Right ventricle myocardium superior (tissue), 1 donor: ENCODE results near the gene EYS. TPM values are rescaled to one million over a fixed set of nuclear protein-coding genes. Genes with fewer than 3 reads are reported as not detected.

Source experiments
- ATAC-seq: fragments of 200-7000 bp; cut with Tn5 transposase; one replicate; pipeline ENCODE4 v1.9.1; 2020; ENCODE audit warnings: mild to moderate bottlenecking; ENCODE audit not compliant: poor library complexity
- DNase-seq: peaks from one replicate; pipeline ENCODE4 v3.0.0-alpha.2; 2020
- intact Hi-C: fragments of 100-400 bp; cut with DNase I; formaldehyde crosslinking; loops from one replicate; pipeline ENCODE4 v1.11.2; 2022
- total RNA-seq: library from RNA; stranded (reverse); fragmentation: NEBNext Ultra II Directional; extraction: Animal tissue kit (Norgen Biotek cat#: 25700); gene quantifications from one replicate; pipeline ENCODE4 v1.2.1, GENCODE V29; 2021
- donor health status: DM: no; HTN: yes; CAD: no; lungs with severe emphysema.

The EYS gene
- total RNA-seq, 1 donor from 2014 or later = not detected

DNA sequence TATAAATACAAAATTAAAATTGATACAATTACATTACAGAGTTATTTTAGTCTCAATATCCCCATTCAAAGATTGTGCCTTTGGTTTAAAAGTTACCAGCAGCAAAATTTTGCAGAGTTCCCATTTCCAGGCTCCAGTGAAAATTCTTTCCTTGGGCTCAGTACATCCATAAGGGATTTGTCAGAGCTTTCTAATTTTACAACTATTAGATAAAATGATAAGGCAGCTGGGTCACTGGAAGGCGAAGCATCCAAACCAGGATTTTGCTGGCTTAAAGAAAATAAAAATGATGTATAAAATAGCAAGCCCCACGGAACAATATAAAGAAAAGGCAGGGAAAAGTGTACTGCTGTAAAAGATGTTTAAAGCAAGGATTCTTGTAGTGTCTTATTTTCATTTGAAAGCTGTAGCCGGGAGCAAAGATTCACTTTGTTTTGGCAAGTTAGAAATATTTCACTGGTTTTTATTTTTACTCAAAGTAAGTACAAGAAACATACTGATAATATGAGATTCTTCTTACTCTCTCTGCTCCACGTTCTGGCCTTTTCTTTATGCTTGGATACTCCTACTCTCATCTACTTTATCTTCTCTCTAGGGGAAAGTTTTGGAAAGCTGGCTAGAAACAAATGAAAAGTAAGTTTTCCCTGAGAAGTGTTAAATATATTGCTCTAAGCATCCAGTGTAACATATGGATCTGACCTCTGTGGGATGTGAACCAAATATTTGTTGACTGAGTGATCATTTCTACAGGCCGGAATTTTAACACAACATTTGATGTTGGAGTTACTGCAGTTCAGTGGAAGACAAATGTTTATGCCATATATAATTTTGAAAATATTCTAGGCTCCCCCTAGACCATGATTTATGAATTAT is 1583.0 kb downstream of the EYS start:
- intact Hi-C loops = no loop called here
- DNase-seq (no peak), ATAC-seq (no peak)

DNA sequence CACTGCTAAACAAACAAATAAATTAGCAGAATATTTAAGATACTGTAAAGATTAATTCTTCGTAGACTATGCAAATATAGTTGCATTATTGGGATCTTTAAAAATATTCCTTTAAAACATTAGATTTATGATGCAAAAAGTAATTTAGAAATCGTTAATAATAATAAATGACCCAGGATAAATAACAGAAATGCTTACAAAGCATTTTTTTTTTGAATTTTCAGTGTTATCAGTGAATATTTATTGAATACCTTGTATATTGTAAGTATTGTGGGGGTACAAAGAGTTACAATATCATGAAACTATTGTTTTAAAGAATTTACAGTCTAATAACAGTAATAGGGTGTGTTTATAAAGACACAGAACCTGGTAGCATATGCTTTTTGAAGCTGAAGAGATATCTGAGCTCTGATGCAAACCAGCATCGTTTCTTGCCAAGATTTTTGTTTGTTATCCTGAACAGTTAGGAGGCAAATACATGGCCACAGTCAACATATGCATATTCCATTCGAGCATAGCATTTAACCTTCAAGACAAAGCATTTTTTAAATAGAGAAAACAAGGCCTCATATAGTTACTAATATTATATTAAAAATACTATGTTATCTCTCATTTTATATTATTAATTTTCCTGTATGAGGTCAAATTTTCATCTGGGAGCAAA is 1584.2 kb downstream of the EYS start:
- no peak for DNase-seq
- intact Hi-C loops = no loop called here
- no peak for ATAC-seq

DNA sequence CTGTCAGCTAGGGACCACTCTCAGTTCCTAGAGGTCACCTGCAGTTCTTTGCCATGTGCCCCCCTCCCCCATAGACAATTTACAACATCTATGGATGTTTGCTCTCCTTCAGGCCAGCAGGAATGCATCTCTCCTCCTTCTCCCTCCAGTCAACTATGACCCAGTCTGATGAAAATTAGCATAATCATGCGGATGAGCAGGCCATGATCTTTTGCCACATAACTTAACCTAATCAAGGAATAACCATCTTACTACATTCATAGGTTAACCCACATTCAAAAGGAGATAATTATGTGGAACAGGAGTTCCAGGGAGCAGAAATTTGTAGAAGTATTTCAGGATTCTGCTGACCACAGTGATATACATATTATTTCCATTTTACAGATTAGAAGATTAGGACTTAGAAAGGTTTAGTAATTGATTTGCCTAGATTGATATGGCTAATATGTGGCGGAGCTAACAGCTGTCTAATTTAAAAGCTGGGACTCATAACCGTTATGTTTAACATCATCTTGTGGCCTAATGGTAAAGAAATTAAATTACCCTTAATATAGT is 1585.9 kb downstream of the EYS start:
- DNase-seq = no peak

DNA sequence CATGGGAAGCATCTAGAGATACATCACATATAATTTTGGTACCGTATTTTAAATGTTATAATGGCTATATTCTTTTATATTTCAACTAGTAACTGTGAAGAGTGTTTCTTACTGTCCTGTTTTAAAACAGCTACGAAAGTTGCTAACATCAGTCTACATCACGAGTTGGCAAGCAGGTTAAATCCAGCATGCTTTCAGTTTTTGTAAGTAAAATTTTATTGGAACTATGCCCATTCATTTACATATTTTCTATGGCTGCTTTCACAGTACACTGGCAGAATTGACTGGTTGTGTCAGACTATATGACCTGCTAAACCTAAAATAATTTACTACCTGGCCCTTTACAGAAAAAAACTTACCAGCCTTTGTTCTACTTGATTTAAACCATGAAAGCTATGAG is 1593.3 kb downstream of the EYS start:
- no peak for DNase-seq
- intact Hi-C loops = no loop called here
- ATAC-seq = no peak

More for the DNA sequence above, 1585.9 kb downstream of the EYS start:
- ATAC-seq = no peak
- intact Hi-C loops = no loop called here

DNA sequence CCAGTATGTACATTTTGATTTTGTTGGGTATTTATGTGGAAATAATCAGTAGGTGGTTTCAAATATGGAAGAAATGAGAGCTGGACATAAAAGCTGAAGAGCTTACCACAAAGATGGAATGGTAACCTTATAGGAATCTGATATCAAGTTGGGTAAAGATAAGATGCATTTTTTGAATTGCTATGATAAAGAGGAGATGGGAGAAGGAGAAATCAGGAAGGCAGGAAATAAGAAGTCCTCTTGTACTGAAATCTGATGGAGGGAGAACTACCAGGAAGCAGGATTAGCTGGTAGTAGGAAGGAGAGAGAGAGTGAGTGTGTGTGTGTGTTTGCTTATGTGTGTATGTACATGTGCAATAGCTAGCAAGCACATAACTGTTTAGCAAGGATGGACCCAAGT is 1603.0 kb downstream of the EYS start:
- ATAC-seq = no peak
- no peak for DNase-seq
- intact Hi-C loops = no loop called here

DNA sequence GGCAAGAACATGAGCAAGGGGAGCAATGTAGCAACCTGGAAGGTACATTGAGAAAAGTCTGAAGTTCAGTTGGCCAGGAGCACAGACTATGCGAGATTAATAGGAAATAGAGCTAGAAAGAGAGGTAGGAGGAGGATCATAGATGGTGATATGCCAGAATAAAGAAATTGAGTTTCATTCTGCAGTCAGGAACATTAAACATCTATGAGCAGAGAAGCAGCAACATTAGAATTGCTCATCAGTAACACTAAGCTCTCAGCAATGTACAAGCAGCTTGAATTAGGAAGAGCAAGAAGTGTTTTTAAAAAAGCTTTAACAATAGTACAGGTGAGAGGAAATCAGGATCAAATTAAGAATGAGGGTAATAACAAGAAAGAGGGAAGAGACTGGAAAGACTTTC is 1603.5 kb downstream of the EYS start:
- no peak for ATAC-seq
- intact Hi-C loops = no loop called here
- no peak for DNase-seq

DNA sequence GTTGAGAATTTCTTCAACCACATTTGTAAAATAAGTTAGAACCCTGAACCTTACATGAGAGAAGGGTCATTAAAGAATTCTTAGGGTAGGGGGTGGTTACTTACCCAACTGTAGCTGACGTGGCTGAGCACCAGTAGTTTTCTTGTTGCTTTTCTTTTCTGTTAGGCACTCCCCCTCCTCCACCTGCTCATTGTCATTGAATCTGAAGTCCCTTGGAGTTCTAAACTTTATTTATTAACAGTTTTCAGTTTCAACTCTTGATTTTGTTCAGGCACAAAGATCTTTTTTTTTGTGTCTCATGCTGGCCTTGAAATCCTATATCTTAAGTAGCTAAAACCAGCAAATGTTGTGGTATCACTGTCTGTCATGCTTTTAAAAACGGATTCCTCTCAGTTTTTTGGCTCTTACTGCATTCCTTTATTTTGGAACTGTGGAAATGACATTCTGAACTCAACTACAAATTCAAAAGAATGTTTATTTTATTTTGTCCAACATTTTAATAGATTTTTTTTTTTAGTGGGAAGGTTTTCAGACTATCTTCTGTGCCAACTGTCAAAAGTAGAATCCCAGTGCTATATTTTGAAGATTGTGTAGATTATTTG is 1606.2 kb downstream of the EYS start:
- ATAC-seq (no peak), DNase-seq (no peak)
- intact Hi-C loops = no loop called here

DNA sequence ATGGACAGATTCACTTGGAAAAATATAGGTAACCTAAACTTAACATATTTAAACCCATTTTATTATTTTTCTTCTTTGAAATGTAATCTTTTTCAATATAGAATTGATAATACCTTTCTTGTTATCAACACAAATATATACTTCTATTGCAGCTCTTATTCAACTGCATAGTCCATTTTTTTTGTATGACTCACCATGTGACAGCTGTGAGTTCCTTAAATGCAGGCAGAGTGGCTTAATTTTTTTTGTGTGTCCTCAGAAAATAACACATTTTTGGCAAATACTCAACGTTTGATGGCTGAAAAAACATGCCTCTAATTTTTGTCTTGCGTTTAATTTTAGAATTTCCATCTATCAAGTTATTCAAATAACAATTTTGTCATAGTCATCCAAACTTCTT is 1616.7 kb downstream of the EYS start:
- intact Hi-C loops = no loop called here
- no peak for ATAC-seq
- DNase-seq = no peak

DNA sequence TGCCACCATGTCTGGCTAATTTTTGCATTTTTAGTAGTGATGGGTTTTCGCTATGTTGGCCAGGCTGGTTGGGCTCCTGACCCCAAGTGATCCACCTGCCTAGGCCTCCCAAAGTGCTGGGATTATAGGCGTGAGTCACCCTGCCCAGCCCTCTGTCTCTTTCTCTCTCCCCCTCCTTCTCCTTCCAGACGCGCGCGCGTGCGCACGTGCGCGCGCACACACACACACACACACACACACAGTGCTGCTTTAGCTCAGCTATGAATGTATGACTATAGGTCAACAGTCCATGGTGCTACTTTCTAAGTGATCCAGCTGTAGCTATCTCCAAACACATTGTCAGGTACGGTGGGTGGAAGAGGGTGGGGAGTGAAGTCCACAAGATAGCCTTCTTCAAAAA is 1621.9 kb downstream of the EYS start:
- intact Hi-C loops = no loop called here
- DNase-seq (no peak), ATAC-seq (no peak)

DNA sequence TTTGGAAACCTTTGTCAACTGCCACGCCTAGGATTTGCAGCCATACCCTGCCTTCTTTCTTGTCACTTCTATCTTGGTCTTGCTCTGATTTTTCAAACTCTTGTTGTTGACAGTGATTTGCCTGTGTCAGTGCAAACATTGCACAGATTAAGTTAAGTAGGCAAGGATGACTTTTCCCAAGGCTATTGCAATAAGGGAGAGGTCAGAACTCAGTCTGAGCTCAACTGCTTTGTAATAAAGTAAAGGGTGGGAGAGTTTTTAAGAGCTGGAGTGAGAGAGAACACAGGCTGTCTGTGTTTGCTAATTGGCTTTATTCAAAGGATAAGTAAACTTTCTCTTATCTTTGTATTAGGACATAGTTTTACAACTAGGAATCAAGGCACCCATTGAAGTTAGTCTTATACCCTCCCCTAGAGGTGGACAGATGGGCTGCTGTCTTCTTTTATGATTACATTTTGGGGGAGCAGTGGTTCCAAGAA is 1622.8 kb downstream of the EYS start:
- no peak for DNase-seq
- intact Hi-C loops = no loop called here
- ATAC-seq = no peak

DNA sequence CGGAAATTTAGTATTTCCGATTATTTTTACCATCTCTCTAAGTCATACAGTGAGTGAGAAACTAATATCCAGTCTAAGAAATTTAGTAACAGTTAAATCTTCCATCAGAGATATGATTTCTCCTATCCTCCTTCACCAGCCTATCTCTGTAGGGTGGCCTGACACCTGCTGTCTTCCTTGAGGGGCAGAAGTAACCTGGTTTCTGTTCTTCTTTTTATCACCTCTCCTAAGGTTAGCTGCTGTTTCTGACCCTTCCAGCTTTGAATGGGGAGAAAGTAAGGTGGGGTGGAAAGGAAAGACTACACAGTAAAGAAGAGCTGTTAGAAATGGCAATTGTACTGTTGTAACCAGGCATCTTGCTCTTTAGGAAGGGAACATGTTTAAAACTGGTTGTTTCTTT is 1623.8 kb downstream of the EYS start:
- ATAC-seq (no peak), DNase-seq (no peak)
- intact Hi-C loops = no loop called here

DNA sequence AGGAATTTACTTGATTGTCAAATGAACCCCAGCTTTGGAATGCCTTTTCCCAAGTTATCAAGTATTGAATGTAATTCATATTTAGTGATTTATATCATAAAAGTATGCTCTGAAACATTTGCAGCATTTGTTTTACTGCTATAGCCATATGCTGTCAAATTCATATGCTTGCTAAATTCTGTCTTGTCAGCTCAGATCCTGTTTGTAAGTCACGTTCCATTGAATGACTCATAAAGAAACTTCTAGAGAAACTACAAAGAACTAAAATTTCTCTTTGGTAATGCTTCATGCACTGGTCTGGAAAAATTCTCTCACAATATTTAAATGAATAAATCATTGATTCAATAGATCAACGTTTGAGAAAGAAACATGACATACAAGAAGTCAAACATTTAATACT is 1625.6 kb downstream of the EYS start:
- no peak for ATAC-seq
- no peak for DNase-seq

DNA sequence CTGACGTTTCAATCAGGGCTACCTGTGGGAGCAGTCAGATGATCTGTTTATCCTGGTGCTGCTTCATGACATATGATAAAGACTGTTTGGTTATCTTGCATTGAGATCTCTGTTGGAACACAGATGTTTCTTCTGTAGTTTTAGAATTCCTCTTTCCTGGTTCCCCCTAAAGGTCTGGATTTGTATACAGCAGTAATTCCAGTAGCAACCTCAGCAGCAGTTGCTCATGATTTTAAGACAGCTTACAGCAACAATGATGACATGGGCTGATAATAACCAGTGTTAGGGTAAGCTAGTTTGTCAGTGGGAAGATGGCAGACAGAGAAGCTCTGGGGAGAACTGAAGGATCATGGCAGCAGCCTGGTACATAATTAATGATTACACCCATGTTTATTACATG is 1632.0 kb downstream of the EYS start:
- ATAC-seq (no peak), DNase-seq (no peak)
- intact Hi-C loops = no loop called here

More for the DNA sequence above, 1625.6 kb downstream of the EYS start:
- intact Hi-C loops = no loop called here

DNA sequence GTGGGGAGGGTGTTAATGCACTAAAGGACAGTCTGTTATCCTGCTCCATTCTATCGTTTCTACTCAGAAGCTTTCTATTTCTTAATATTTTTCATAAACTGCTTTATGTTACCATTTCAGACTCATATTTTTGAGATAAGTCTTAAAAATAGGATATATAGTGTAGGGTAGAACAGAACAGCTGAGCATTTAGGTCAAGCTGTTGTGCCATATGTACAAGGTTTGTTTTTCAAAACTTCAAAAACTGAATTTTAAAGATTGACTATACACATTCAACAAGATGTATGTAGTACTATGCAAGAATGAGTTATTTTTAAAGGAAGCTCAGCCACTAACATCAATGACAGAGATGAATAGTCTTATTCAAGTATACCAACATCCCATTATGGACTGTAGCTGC is 1634.3 kb downstream of the EYS start:
- intact Hi-C loops = no loop called here
- no peak for DNase-seq
- no peak for ATAC-seq

DNA sequence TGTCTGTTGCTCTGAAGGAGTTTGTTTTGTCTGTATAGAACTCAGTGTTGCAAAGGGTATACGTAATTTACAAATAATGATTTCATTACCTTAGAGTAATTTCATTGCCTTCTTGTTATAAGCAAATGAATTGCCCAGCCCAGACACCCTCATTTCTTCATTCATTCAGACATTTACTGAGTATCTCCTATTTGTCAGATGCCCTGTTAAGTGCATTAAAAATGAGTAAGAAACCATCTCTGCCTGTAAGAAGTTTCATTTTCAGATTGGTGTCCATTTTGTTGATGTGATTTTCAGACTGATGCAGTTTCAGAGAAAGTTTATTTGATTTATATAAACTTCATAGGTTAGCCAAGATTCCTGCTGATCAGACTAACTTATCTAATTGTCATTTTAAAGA is 1642.1 kb downstream of the EYS start:
- intact Hi-C loops = no loop called here
- ATAC-seq (no peak), DNase-seq (no peak)

DNA sequence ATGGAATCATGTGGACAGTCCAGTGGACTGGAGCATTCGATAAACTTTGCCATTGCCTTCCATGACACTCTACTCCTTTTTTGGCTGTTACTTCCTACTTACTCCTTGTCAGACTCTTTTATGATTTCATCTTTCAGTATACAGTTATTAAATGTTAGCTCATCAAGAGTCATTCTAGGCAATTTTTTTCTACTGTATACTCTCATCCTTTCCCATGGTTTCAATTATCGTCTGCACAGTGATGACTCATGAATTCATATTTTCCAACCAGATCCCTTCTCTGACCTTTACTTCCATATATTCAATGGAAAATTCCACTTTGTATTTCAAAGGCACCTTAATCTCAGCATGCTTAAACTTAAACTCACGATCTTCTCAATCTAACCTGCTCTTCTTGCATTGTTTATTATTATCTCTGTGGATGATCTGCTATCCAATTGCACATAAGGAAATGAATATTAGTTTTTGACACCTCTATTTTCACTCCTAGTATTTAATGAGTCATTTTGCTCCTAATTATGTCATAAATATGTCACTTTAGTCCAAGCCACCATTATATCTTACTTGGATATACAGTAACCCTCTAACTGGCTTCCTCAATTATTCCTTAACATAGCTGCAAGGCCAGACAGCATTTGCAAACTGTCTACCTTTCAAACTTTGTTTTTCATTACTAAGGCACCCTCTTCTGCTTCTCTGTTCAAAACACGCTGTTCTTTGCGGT is 1643.9 kb downstream of the EYS start:
- DNase-seq (no peak), ATAC-seq (no peak)
- intact Hi-C loops = no loop called here

DNA sequence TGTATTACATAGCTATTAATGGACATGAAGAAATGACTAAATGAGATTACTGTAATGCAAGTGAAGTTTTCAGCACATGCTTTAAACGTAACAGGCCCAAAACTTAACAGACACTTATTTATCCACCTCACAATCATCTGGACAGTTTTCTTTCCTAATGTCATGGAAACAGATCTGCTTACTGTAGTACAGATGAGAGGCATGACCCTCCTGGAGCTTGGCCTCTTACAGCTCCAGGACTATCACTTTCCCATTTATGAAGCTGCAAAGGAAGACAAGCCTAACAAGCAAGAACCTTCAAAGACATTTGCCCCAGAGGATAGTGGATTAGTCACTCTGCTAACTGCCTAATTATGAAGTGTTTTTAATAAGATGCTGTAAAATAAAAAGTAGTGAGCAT is 1652.2 kb downstream of the EYS start:
- ATAC-seq = no peak
- DNase-seq = no peak
- intact Hi-C loops = no loop called here

DNA sequence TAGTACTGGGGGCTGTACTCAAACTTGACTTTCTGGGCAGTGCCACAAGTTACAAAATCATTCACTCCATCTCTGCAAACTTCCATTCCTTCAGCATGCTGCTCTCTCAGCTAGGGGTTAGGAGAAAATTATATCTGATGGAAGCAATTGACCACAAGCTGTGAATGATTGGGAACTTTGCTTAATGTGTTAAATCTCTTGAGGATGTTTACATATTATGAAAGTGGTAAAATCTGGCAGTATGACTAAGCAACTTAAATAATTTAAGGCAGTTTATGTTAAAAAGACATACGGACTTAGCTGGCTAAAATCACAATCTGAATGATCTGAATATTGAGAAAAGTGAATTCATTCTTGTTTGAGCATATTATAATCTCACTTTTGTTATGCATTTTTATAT is 1656.4 kb downstream of the EYS start:
- ATAC-seq (no peak), DNase-seq (no peak)
- intact Hi-C loops = no loop called here

DNA sequence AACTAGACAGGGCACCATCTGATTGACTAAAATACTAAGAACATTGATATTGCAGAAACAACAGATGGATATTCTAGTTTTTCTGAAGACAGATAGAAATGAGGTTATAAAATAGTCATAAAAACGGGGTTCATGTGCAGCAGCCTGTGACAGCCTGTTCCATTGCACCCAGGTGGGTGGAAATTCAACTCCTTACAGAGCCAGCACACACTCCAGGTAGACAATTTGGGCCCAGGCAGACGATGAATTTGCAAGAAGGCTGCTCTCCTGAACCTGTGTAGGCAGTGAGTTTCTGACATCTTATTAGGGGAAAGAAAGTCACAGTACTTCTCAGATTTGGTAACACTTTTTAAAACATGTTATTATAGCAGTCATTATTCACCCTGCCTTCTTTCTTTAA is 1657.3 kb downstream of the EYS start:
- intact Hi-C loops = no loop called here
- ATAC-seq = no peak
- DNase-seq = no peak
